GM21390 (cell line): ENCODE results near the gene FOXO3.

Source experiments
- ATAC-seq: cut with Tn5 transposase; IDR thresholded peaks from one replicate; pipeline ENCODE4 v1.9.1; 2021; ENCODE audit not compliant: unreplicated experiment

FOXO3 gene

DNA sequence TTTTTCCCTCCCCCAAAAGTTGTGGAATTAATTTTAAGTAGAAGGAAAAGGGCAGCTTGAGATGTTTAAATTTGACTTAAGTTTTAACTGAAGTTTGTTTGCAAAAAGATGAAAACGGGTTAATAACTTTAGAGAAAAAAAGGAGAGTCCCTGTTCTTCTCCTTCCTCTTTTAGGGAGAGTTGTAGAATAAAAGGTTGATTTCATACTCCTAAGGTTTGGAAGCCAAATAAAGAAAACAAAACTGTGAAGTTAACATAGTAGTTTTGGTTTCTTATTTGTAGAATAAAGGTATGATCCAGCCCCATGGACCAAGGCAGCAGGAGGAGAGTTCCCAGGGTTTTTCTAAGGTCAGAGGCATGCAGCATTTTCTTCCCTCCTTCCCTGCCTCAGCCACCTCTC lies 33.4 kb downstream of the FOXO3 start:
- ATAC-seq, result no peak

- no peak for ATAC-seq
These were observed 33.9 kb downstream of the FOXO3 start for GRCh38 chr6:108594640-108595039.

- no peak for ATAC-seq
These were observed 36.2 kb downstream of the FOXO3 start for GRCh38 chr6:108596956-108597355.

- ATAC-seq, result no peak
These were observed 37.0 kb downstream of the FOXO3 start for GRCh38 chr6:108597572-108598304.

DNA sequence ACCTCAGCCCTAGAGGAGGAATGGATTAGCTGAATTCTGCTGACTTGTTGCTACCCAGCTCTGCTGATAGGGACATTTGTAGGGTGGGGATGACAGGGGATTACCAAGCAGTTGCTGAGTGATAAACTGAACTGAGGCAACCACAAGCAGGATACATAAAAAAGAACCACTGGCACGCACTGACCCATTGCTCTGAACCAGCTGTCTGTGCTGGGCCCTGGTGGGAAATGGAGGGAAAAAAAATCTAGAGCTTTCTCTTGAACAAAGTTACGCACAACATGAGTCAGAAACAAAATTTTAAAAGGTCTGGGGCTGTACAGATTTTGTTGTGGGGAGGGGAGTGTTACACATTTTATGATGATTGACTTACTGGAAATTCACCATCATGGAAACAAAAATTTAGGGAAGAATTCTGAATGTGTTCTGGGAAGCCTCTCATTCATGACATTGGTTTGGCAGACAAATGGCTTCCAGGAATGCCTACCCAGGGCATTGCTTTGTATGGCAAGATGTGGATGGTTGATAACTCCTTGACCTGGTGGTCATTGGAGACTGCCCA lies 37.7 kb downstream of the FOXO3 start:
- peak; percentile 88 for ATAC-seq

DNA sequence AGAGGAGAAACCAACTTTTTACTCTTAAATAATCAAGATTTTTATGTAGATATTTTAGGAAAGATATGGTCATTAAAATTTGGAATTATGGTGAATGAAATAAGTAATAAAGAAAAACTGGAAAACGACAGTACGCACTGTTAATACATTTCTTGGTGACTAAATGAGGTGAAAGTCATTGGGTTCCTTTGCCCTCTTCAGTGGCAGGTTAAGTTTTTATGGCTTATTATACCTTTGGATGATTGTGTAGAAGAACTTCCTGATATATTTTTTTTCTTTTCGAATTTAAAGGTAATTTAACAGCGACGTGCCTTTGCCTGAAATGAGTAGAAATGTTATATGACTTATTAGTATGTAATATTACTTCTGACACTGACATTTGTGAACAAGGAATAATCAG lies 43.4 kb downstream of the FOXO3 start:
- ATAC-seq, result no peak

GRCh38 chr6:108606250-108606690 lies 45.6 kb downstream of the FOXO3 start:
- ATAC-seq, result no peak

GRCh38 chr6:108608453-108609275 lies 47.9 kb downstream of the FOXO3 start:
- ATAC-seq, result no peak

GRCh38 chr6:108609276-108609769 lies 48.6 kb downstream of the FOXO3 start:
- ATAC-seq, result no peak

GRCh38 chr6:108610270-108610839 lies 49.6 kb downstream of the FOXO3 start:
- ATAC-seq, result no peak

GRCh38 chr6:108610957-108611586 lies 50.4 kb downstream of the FOXO3 start:
- no peak for ATAC-seq

DNA sequence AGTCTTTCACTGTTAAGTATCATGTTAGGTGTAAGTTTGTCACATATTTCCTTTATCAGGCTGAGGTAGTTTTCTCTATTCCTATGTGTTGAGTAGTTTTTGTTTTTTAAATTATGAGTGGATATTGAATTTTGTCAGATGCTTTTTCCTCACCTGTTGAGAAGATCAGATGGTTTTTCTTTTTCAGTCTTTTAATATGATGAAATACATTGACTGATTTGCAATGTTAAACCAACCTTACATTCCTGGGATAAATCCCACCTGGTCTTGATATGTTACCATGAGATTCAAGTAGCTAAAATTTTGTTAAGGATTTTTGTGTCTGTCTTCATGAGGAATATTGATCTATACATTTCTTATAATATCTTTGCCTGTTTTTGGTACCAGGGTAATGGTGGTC lies 52.1 kb downstream of the FOXO3 start:
- no peak for ATAC-seq

- no peak for ATAC-seq
These were observed 55.8 kb downstream of the FOXO3 start for GRCh38 chr6:108616544-108616943.

GRCh38 chr6:108616973-108617372 lies 56.3 kb downstream of the FOXO3 start:
- ATAC-seq, result no peak

- ATAC-seq, result no peak
These were observed 58.0 kb downstream of the FOXO3 start for GRCh38 chr6:108618623-108619152.

GRCh38 chr6:108619431-108620197 lies 58.9 kb downstream of the FOXO3 start:
- no peak for ATAC-seq

DNA sequence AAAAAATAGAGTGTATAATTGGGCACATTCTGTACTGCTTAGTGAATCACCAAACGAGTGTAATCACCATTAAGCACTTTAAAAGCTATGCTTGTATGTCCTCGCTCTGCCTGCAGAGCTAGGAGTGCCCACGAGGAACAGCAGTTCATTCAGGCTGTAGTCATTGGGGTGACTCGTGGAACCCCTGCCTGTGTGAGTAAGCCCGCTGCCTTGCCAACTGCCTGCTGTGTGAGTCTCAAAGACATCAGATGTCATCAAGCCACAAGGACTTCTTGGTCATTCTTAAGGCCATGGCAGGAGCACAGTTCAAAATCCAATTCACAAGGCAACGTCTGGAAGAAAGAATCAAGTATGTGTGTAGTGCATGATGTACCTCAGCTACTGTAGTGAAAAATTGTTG lies 60.4 kb downstream of the FOXO3 start:
- ATAC-seq, result no peak

- ATAC-seq, result no peak
These were observed 62.1 kb downstream of the FOXO3 start for GRCh38 chr6:108622641-108623298.

DNA sequence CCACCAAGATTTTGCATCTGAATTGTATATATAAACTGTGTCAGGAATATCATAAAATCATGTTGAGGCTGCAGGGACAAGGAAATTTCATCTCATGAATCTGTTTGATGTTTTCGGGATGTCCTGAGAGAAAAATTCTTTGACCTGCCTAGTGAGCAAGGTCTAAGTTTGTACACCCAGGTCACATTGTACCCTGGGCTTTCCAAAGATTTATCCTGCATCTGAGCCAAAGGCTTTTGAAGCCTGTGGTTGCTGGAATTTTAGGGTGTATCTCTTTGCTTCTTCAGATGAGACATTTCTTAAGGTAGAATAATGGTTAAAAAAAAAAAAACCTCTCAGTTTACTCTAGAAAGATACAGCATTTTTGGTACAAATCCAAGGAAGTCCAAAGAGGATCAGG lies 63.3 kb downstream of the FOXO3 start:
- no peak for ATAC-seq
